Activated CD8-positive, alpha-beta T cell treated with anti-CD3 and anti-CD28 coated beads, Interleukin-2, amount 10 ng/mL, durations not matched to agents 7 days and 5 days (primary cell): ENCODE measurements around the gene MFSD11. TPM values are rescaled to one million over a fixed set of nuclear protein-coding genes. Genes with fewer than 3 reads are reported as not detected.
"Not testable (repeated sequence)": the region's sequence is repeated elsewhere in the genome, so short reads cannot be mapped to it uniquely, and the experiment has no call there.

ENCODE experiments used
- ATAC-seq: fragments of 150-1000 bp; cut with Tn5 transposase; one replicate; pipeline ENCODE4 v1.10.0; 2021; ENCODE audit warnings: moderate library complexity
- CTCF ChIA-PET: fragments of 350-600 bp; sonication (Branson Sonifier 250); formaldehyde crosslinking; loops from one replicate; lab custom pipeline; 2021; ENCODE audit warnings: antibody characterized with exemption; lab: Charles Lee
- POLR2A ChIA-PET: fragments of 350-600 bp; sonication (Branson Sonifier 250); formaldehyde crosslinking; loops from one replicate; lab custom pipeline; 2021; ENCODE audit warnings: antibody characterized with exemption; lab: Charles Lee
- DNase-seq: peaks from one replicate; pipeline ENCODE4 v3.0.0-alpha.2; 2020
- H3K27ac Mint-ChIP-seq: one replicate; pipeline ENCODE4 v1.8.0; 2021; ENCODE audit warnings: mild to moderate bottlenecking, mixed read lengths
- H3K27me3 Mint-ChIP-seq: one replicate; pipeline ENCODE4 v1.8.0; 2021; ENCODE audit warnings: low read depth, mixed read lengths
- H3K36me3 Mint-ChIP-seq: one replicate; pipeline ENCODE4 v1.8.0; 2021; ENCODE audit warnings: low read depth, mixed read lengths
- H3K4me1 Mint-ChIP-seq: one replicate; pipeline ENCODE4 v1.8.0; 2021; ENCODE audit warnings: low read depth, mixed read lengths
- H3K4me3 Mint-ChIP-seq: one replicate; pipeline ENCODE4 v1.8.0; 2021; ENCODE audit warnings: mild to moderate bottlenecking, mixed read lengths
- H3K9me3 Mint-ChIP-seq: one replicate; pipeline ENCODE4 v1.8.0; 2022; ENCODE audit warnings: mixed read lengths; ENCODE audit not compliant: insufficient read depth
- total RNA-seq, 2 experiments: library from RNA; stranded (reverse); gene quantifications; one replicate each; pipeline ENCODE4 v1.2.3, GENCODE V29; 2021

MFSD11 gene
- total RNA-seq, 2 experiments from 2014 or later: 22.1 to 22.8 TPM

DNA sequence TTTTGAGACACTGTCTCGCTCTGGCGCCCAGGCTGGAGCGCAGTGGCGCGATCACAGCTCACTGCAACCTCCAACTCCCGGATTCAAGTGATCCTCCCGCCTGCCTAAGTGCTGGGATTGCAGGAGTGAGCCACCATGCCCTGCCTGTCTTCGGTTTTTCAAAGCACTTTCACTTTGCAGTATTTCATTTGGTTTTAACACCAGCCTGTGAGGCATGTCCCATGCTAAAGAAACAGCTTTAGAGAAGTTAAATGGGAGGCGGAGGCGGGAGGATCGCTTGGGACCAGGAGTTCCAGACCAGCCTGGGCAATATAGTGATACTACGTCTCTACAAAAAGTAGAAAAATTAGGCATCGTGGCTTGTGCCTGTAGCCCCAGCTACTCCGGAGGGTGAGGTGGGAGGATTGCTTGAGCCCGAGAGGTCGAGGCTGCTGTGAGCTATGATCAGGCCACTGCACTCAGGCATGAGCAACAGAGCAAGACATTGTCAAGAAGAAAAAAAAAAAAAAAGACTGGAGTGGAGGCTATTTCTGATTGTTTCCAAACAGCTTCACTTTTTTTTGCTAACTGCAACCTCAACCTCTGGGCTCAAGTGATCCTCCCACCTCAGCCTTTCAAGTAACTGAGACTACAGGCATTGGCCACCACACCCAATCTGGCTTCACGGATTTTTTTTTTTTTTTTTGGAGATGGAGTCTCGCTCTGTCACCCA lies 10.0 kb upstream of the MFSD11 start:
- ChIA-PET POLR2A (interaction anchor here (0.6 to 9.5 kb wide), 7 partner anchors 8 to 111 kb away, joined by 3 to 160 read pairs (median 3); partner anchors contain the start of genes MFSD11 and SRSF2), CTCF (interaction anchor here (0.7 to 8.3 kb wide), 10 partner anchors 7 to 361 kb away, joined by 3 to 126 read pairs (median 4); partner anchors contain the start of genes MFSD11 and SRSF2)
- DNase-seq: peak; percentile 43
- Mint-ChIP-seq H3K4me1 (peaks cover 66% of the 10 kb centered on the region), H3K4me3 (peak overlapping the region; percentile 97), H3K36me3 (peaks cover 68% of the 10 kb centered on the region), H3K27ac (peak overlapping the region; percentile 96), H3K27me3 (no peaks in the 10 kb centered on the region), H3K9me3 (no peaks in the 10 kb centered on the region)
- ATAC-seq: no peak

DNA sequence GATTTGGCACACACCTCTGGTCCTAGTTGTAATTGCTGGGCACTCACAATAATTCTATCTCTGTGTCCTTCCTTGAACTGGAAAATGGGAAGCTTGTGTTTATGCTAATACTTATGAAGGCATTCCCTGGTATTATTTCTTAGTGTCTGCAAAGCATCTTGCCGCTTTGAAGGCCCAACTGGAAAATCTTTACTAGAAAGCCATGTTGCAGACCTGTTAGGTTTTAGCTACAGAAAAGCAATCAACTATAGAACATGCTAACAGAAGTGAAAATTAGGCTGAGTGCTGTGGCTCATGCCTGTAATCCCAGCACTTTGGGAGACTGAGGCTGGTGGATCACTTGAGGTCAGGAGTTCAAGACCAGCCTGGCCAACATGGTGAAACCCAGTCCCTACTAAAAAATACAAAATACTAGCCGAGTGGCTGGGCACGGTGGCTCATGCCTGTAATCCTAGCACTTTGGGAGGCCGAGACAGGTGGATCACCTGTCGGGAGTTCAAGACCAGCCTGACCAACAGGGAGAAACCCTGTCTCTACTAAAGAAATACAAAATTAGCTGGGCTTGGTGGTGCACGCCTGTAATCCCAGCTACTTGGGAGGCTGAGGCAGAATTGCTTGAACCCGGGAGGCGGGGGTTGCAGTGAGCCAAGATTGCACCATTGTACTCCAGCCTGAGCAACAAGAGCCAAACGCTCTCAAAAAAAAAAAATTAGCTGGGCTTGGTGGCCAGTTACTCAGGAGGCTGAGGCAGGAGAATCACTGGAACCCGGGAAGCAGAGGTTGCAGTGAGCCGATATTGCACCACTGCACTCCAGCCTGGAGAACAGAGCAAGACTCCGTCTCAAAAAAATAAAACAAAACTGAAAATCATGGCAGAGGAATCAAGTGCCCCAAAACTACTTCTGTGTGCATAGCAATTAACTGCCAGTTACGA lies 5.9 kb upstream of the MFSD11 start:
- peaks cover 59% of the 10 kb centered on the region for H3K4me1 Mint-ChIP-seq
- peaks cover 74% of the 10 kb centered on the region for H3K36me3 Mint-ChIP-seq
- not testable (repeated sequence) for H3K4me3 Mint-ChIP-seq, H3K27me3 Mint-ChIP-seq, ATAC-seq, DNase-seq, H3K9me3 Mint-ChIP-seq
- peak overlapping the region; percentile 54 for H3K27ac Mint-ChIP-seq
- POLR2A ChIA-PET: interaction anchor here (0.6 to 7.9 kb wide), 7 partner anchors 7 to 933 kb away, joined by 3 to 160 read pairs (median 3); partner anchors contain the start of genes JMJD6 and METTL23
- CTCF ChIA-PET: interaction anchor here (10.5 kb wide), 1 partner anchor 17 kb away, joined by 76 read pairs; no protein-coding TSS in a partner anchor

DNA sequence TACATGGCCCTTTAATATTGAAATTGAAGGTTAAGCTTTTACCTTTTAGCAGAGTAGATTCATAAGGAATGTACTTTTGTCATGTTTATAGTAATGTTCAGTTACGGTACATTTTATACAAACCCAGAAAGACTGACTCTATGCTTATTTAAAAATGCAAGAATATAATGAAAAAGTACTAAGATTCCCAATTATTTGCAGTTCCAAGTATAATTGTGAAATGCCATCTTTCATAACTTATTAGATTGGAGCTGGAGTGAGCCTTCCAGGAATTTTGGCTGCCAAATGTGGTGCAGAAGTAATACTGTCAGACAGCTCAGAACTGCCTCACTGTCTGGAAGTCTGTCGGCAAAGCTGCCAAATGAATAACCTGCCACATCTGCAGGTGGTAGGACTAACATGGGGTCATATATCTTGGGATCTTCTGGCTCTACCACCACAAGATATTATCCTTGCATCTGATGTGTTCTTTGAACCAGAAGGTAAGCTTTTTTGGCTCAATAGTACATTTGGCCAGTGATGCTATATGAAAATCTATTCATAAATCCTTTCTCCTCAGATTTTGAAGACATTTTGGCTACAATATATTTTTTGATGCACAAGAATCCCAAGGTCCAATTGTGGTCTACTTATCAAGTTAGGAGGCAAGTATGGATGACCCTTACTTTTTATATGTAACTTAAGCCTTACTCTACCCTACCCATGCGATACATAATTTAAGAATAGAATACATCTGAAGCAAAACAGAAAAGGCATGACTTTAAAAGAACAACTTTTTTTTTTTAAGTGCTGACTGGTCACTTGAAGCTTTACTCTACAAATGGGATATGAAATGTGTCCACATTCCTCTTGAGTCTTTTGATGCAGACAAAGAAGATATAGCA lies 4.9 kb upstream of the MFSD11 start:
- Mint-ChIP-seq H3K9me3 (no peaks in the 10 kb centered on the region), H3K27me3 (no peaks in the 10 kb centered on the region), H3K27ac (peak overlapping the region; percentile 87), H3K4me1 (peaks cover 56% of the 10 kb centered on the region), H3K36me3 (peaks cover 66% of the 10 kb centered on the region), H3K4me3 (peak overlapping the region; percentile 99)
- CTCF ChIA-PET: interaction anchor here (10.5 kb wide), 1 partner anchor 18 kb away, joined by 76 read pairs; no protein-coding TSS in a partner anchor
- POLR2A ChIA-PET: interaction anchor here (0.6 to 7.9 kb wide), 7 partner anchors 8 to 932 kb away, joined by 3 to 160 read pairs (median 3); partner anchors contain the start of genes JMJD6 and METTL23
- DNase-seq (no peak), ATAC-seq (no peak)

DNA sequence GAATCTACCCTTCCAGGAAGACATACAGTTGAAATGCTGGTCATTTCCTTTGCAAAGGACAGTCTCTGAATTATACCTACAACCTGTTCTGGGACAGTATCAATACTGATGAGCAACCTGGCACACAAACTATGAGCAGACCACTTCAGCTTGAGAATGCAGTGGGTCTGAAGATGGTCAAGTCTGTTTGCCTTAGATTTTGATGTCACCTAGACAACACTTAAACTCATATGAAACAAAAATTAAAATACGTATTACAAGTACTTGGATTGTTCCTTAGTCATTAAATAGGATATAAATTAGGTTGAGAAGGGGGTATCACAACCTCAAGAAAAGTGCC lies 4.3 kb upstream of the MFSD11 start:
- Mint-ChIP-seq H3K4me3 (peak overlapping the region; percentile 99), H3K27me3 (no peaks in the 10 kb centered on the region), H3K27ac (peak overlapping the region; percentile 87), H3K9me3 (no peaks in the 10 kb centered on the region), H3K36me3 (peaks cover 65% of the 10 kb centered on the region), H3K4me1 (peaks cover 55% of the 10 kb centered on the region)
- ATAC-seq (no peak), DNase-seq (no peak)
- POLR2A ChIA-PET: interaction anchor here (1.1 to 7.9 kb wide), 3 partner anchors 8 to 20 kb away, joined by 5 to 160 read pairs (median 7); partner anchors contain the start of genes JMJD6 and METTL23
- CTCF ChIA-PET: interaction anchor here (0.9 to 10.5 kb wide), 2 partner anchors 18 to 39 kb away, joined by 3 to 76 read pairs; no protein-coding TSS in a partner anchor

DNA sequence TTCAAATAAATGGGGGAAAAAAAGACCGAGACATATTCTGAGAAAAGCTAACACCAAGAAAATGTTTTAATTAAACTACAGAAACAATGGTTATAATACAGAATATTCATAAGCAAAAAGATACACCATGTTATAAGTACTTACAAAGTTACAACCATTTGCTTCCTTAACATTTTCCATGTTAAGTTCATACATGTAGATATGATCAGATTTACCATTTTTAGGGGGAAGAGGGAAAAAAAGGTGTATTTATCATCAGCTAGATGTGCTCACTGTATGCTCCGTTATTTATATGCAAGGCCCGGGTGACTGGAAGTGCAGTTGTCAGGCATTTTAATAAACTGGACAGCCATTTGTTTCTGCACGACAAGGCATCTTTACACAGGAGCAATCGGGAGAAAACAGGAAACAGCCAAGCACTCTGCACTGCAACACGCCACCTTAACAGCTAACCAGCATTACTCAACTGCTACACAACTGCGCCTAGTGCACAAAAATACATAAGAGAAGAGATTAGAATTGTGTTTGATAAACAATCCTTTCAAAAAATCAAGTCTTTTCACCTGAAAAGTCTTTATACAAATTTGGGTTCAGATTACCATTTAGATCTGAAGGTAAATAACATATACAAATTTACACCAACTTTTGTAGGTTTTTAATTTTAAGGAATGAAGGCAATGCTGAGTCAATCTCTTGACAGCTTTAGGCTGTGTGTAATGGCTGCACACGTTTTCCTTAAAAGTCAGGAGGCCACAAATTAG lies 3.7 kb upstream of the MFSD11 start:
- H3K9me3 Mint-ChIP-seq: no peaks in the 10 kb centered on the region
- ChIA-PET POLR2A (interaction anchor here (1.1 to 7.9 kb wide), 4 partner anchors 9 to 20 kb away, joined by 3 to 160 read pairs (median 12); partner anchors contain the start of genes JMJD6 and METTL23), CTCF (interaction anchor here (0.9 to 10.5 kb wide), 2 partner anchors 19 to 39 kb away, joined by 3 to 76 read pairs; no protein-coding TSS in a partner anchor)
- peaks cover 55% of the 10 kb centered on the region for H3K4me1 Mint-ChIP-seq
- H3K36me3 Mint-ChIP-seq: peaks cover 62% of the 10 kb centered on the region
- no peaks in the 10 kb centered on the region for H3K27me3 Mint-ChIP-seq
- no peak for DNase-seq
- peak overlapping the region; percentile 87 for H3K27ac Mint-ChIP-seq
- peak overlapping the region; percentile 99 for H3K4me3 Mint-ChIP-seq
- no peak for ATAC-seq

DNA sequence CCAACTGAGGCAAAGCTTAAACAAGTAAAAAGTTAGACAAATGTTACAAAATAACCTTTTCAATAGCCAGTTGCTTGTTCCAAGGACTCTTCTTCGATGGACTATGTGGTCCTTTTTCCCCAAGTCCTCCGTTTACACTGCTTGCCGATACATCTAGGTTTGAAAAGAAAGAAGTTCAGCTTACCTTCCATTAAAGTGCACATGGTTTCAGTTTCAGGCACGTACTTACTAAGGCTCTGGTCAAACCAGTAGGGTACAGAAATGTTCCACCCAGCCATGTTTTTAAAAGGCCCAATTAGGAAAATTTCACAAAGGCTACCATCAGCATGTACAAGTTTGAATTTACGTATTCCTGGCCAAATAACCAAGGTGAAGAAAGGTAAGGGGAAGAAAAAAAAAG lies 2.9 kb upstream of the MFSD11 start:
- no peaks in the 10 kb centered on the region for H3K27me3 Mint-ChIP-seq
- ChIA-PET CTCF (interaction anchor here (1.0 to 10.5 kb wide), 2 partner anchors 8 to 20 kb away, joined by 8 to 76 read pairs; partner anchors contain the start of gene METTL23), POLR2A (interaction anchor here (0.7 to 7.9 kb wide), 6 partner anchors 9 to 28 kb away, joined by 3 to 160 read pairs (median 4); partner anchors contain the start of genes JMJD6 and METTL23)
- H3K4me1 Mint-ChIP-seq: peaks cover 51% of the 10 kb centered on the region
- no peak for ATAC-seq
- H3K9me3 Mint-ChIP-seq: no peaks in the 10 kb centered on the region
- H3K27ac Mint-ChIP-seq: peak overlapping the region; percentile 87
- peak overlapping the region; percentile 99 for H3K4me3 Mint-ChIP-seq
- DNase-seq: no peak
- H3K36me3 Mint-ChIP-seq: peaks cover 56% of the 10 kb centered on the region

DNA sequence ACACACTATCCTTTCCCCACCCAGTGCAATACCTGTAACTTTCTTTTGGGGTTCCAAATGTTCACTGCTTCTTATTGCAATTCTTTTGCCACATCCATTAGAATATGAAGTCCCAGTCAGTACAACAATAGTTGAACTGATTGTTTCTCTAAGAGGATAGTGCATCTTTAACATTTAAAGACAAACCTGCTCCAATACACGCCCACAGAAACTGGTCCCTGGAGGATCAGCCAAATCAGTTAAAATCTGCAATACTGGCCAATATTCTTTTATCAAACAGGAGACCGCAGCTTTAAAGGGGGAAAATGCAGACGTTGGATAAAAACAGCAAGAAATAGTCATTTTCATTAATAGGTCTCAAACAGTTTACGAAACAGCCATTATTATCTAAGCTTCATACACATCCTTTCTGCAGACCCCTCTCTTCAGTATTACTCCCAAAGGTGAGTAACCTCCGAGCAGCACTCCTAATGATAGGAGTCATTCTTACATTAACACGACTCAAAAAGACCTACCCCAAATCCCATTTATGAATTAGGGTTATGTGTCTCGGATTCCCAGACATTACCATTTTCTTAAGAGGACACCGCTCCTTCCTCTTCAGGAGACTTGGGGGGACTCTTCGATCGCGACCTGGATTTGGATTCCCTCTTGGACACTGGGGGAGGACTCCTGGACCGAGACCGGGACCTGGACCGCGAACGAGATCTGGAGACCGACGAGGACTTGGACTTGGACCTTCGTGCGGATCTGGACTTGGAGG lies 2.2 kb upstream of the MFSD11 start:
- peak overlapping the region; percentile 87 for H3K27ac Mint-ChIP-seq
- peaks cover 49% of the 10 kb centered on the region for H3K4me1 Mint-ChIP-seq
- POLR2A ChIA-PET: interaction anchor here (0.6 to 7.9 kb wide), 9 partner anchors 8 to 452 kb away, joined by 3 to 160 read pairs (median 4); partner anchors contain the start of genes JMJD6 and METTL23
- CTCF ChIA-PET: interaction anchor here (1.0 to 10.5 kb wide), 2 partner anchors 9 to 21 kb away, joined by 8 to 76 read pairs; partner anchors contain the start of gene METTL23
- H3K36me3 Mint-ChIP-seq: peaks cover 51% of the 10 kb centered on the region
- no peaks in the 10 kb centered on the region for H3K27me3 Mint-ChIP-seq
- no peaks in the 10 kb centered on the region for H3K9me3 Mint-ChIP-seq
- DNase-seq (no peak), ATAC-seq (no peak)
- H3K4me3 Mint-ChIP-seq: peak overlapping the region; percentile 99

DNA sequence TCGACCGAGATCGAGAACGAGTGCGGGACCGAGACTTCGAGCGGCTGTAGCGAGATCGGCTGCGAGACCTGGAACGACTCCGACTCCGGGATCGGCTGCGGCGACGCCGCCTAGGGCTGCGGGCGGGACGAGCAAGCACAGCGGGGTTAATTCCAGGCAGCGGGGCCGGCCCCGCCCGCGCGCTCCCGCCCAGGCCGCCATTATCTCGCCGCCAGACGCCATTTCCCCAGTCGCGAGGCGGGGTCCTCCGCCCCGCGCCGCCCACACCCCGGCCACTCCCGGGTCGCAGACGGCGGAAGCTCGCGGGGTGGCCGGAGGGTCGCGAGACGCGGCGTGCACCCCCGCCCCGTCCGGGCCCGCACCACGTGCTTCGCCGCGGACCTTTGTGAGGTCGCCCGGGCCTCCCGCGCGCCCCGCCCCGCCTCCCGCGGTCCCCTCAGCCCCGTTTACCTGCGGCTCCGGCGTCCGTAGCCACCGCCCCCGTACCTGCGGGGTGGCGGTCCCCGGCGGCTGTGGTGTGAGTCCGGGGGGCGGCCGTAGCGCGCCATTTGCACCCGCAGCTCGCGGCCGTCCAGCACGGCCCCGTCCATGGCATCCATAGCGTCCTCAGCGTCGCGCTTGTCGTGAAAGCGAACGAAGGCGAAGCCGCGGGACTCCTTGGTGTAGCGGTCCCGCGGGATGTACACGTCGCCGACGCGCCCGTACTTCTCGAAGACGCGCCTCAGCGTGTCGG lies 1.4 kb upstream of the MFSD11 start:
- POLR2A ChIA-PET: interaction anchor here (0.6 to 7.9 kb wide), 12 partner anchors 11 to 452 kb away, joined by 3 to 160 read pairs (median 6); partner anchors contain the start of genes JMJD6 and METTL23
- peak overlapping the region; percentile 99 for H3K4me3 Mint-ChIP-seq

More for the DNA sequence above, 1.4 kb upstream of the MFSD11 start:
- peak; percentile 17 for ATAC-seq
- Mint-ChIP-seq H3K27ac (peak overlapping the region; percentile 95), H3K9me3 (no peaks in the 10 kb centered on the region), H3K27me3 (no peaks in the 10 kb centered on the region), H3K36me3 (peaks cover 48% of the 10 kb centered on the region), H3K4me1 (peaks cover 46% of the 10 kb centered on the region)
- DNase-seq: peak; percentile 69
- CTCF ChIA-PET: interaction anchor here (1.2 to 10.5 kb wide), 3 partner anchors 9 to 351 kb away, joined by 3 to 76 read pairs (median 19); partner anchors contain the start of genes JMJD6 and METTL23
